SK-N-SH (cell line): ENCODE results near the gene VWA5B1. TPM values are rescaled to one million over a fixed set of nuclear protein-coding genes. Genes with fewer than 3 reads are reported as not detected.

Experiments used
- CTCF ChIA-PET: fragments of 300-600, 350-600 bp; formaldehyde crosslinking; extraction: SDS; loops from one replicate; lab custom pipeline; 2021; lab: Yijun Ruan, JAX
- POLR2A ChIA-PET: fragments of 350-600 bp; sonication (Branson Sonifier 250); formaldehyde crosslinking; extraction: SDS; loops from one replicate; lab custom pipeline; 2020; ENCODE audit warnings: antibody characterized with exemption, inconsistent platforms; lab: Yijun Ruan, JAX
- DNase-seq: peaks from one replicate; pipeline ENCODE4 v3.0.0; 2012
- H2AFZ ChIP-seq: fragments of 200-600 bp; sonication (generic); 2 replicates; pipeline ENCODE4 v1.8.1; 2016; ENCODE audit warnings: antibody characterized with exemption, mild to moderate bottlenecking, low read depth
- H3F3A ChIP-seq: fragments of 200-600 bp; sonication (generic); replicated peaks from 2 replicates; pipeline ENCODE3; 2016; ENCODE audit warnings: antibody characterized with exemption, mild to moderate bottlenecking; ENCODE audit not compliant: insufficient read depth
- H3K27ac ChIP-seq, 2 experiments: fragments of 200-500 bp in 1 of 2; fragments of 200-600 bp in 1 of 2; sonication (Bioruptor generic) in 1 of 2; sonication (generic), shearing (Covaris generic) in 1 of 2; 2 replicates each; pipeline versions ENCODE4 v1.5.1 to v1.6.1; 2014 to 2016; ENCODE audit warnings: low read depth in 2 of 2, inconsistent platforms in 1 of 2, low read length in 1 of 2, mild to moderate bottlenecking in 1 of 2, mixed read lengths in 1 of 2
- H3K27me3 ChIP-seq: fragments of 200-600 bp; sonication (generic), shearing (Covaris generic); 2 replicates; pipeline ENCODE4 v1.6.1; 2016; ENCODE audit warnings: mixed run types; ENCODE audit not compliant: insufficient read depth
- H3K36me3 ChIP-seq, 2 experiments: fragments of 200-500 bp in 1 of 2; fragments of 200-600 bp in 1 of 2; sonication (Bioruptor generic) in 1 of 2; sonication (generic) in 1 of 2; replicated peaks in 1 of 2; 2 replicates each; pipeline versions ENCODE3 to v1.5.1; 2014 to 2016; ENCODE audit warnings: low read length in 1 of 2, mild to moderate bottlenecking in 1 of 2; ENCODE audit not compliant: insufficient read depth in 2 of 2, control insufficient read depth in 1 of 2
- H3K4me1 ChIP-seq, 2 experiments: fragments of 200-500 bp in 1 of 2; fragments of 200-600 bp in 1 of 2; sonication (Bioruptor generic) in 1 of 2; sonication (generic), shearing (Covaris generic) in 1 of 2; 2 replicates each; pipeline versions ENCODE4 v1.5.1 to v1.6.1; 2014 to 2016; ENCODE audit warnings: low read depth in 1 of 2, low read length in 1 of 2, mixed run types in 1 of 2; ENCODE audit not compliant: insufficient read depth in 2 of 2, control insufficient read depth in 1 of 2
- H3K4me2 ChIP-seq: fragments of 200-600 bp; sonication (generic), shearing (Covaris generic); 2 replicates; pipeline ENCODE4 v1.6.1; 2017; ENCODE audit warnings: mixed run types
- H3K4me3 ChIP-seq, 2 experiments: fragments of 200-500 bp in 1 of 2; fragments of 200-600 bp in 1 of 2; sonication (Bioruptor generic) in 1 of 2; sonication (generic), shearing (Covaris generic) in 1 of 2; 2 replicates each; pipeline versions ENCODE4 v1.5.1 to v1.8.1; 2014 to 2016; ENCODE audit warnings: low read depth in 2 of 2, inconsistent platforms in 1 of 2, low read length in 1 of 2, mild to moderate bottlenecking in 1 of 2, mixed read lengths in 1 of 2, moderate library complexity in 1 of 2
- H3K79me2 ChIP-seq: fragments of 200-600 bp; sonication (generic); 2 replicates; pipeline ENCODE4 v1.8.1; 2017; ENCODE audit warnings: mild to moderate bottlenecking; ENCODE audit not compliant: insufficient read depth
- H3K9ac ChIP-seq: fragments of 200-600 bp; sonication (generic); 2 replicates; pipeline ENCODE4 v1.6.1; 2017; ENCODE audit warnings: mixed run types
- H3K9me2 ChIP-seq: fragments of 200-600 bp; sonication (generic); 2 replicates; pipeline ENCODE4 v1.6.1; 2017; ENCODE audit warnings: mixed run types
- H3K9me3 ChIP-seq: fragments of 200-600 bp; sonication (generic); 2 replicates; pipeline ENCODE4 v1.6.1; 2017; ENCODE audit warnings: mixed run types, mild to moderate bottlenecking, moderate library complexity
- H4K20me1 ChIP-seq: fragments of 200-600 bp; sonication (generic); 2 replicates; pipeline ENCODE4 v1.6.1; 2017; ENCODE audit warnings: mild to moderate bottlenecking, mixed run types; ENCODE audit not compliant: insufficient read depth
- EZH2phosphoT487 ChIP-seq: fragments of 200-600 bp; sonication (generic); IDR thresholded peaks from 2 replicates; pipeline ENCODE4 v1.6.1; 2017; ENCODE audit warnings: low read depth, mixed run types, mild to moderate bottlenecking, antibody characterized with exemption, moderate library complexity, borderline replicate concordance
- FOSL2 ChIP-seq: IDR thresholded peaks from 2 replicates; pipeline ENCODE4 v1.4.0; 2012; ENCODE audit warnings: low read depth, mild to moderate bottlenecking, moderate library complexity, borderline replicate concordance
- IRF3 ChIP-seq: fragments of 150-350 bp; IDR thresholded peaks from 2 replicates; pipeline ENCODE4 v1.6.1; 2016; ENCODE audit warnings: mild to moderate bottlenecking, low read depth, low read length
- MXI1 ChIP-seq: IDR thresholded peaks from 2 replicates; pipeline ENCODE4 v1.6.1; 2012; ENCODE audit warnings: mild to moderate bottlenecking, low read depth, low read length, improper control_type of control experiment
- NFIC ChIP-seq: IDR thresholded peaks from 2 replicates; pipeline ENCODE4 v1.4.0; 2012; ENCODE audit warnings: borderline replicate concordance
- NRF1 ChIP-seq: IDR thresholded peaks from 2 replicates; pipeline ENCODE4 v1.6.1; 2012; ENCODE audit warnings: low read depth, mild to moderate bottlenecking, low read length
- POLR2AphosphoS5 ChIP-seq: IDR thresholded peaks from 2 replicates; pipeline ENCODE4 v1.6.1; 2012; ENCODE audit warnings: low read depth, low read length
- SIN3A ChIP-seq: IDR thresholded peaks from 2 replicates; pipeline ENCODE4 v1.6.1; 2012; ENCODE audit warnings: low read depth, mild to moderate bottlenecking, low read length, moderate library complexity, borderline replicate concordance
- SMC3 ChIP-seq: IDR thresholded peaks from 2 replicates; pipeline ENCODE4 v1.6.1; 2012; ENCODE audit warnings: low read depth, low read length, improper control_type of control experiment
- TAF1 ChIP-seq: IDR thresholded peaks from 2 replicates; pipeline ENCODE4 v1.6.1; 2012; ENCODE audit warnings: low read depth, mild to moderate bottlenecking, low read length, moderate library complexity, borderline replicate concordance
- TCF12 ChIP-seq: IDR thresholded peaks from 2 replicates; pipeline ENCODE4 v1.4.0; 2012
- TEAD4 ChIP-seq: IDR thresholded peaks from 2 replicates; pipeline ENCODE4 v1.4.0; 2012; ENCODE audit warnings: mild to moderate bottlenecking, borderline replicate concordance; ENCODE audit not compliant: insufficient read depth
- USF2 ChIP-seq: fragments of 150-350 bp; IDR thresholded peaks from 2 replicates; pipeline ENCODE4 v1.6.1; 2017; ENCODE audit warnings: antibody characterized with exemption, low read length, low read depth, borderline replicate concordance
- WGBS: methylation state at CpG from one replicate; pipeline ENCODE4 v1.1.6; 2017; ENCODE audit warnings: low lambda C conversion rate; 5-methylcytosine and 5-hydroxymethylcytosine counted together
- polyA plus RNA-seq, 3 experiments: library from polyadenylated mRNA; depleted of rRNA; stranded (reverse); fragments of >200 nt; gene quantifications; 2 replicates each; pipeline ENCODE4 v1.2.3, GENCODE V29; 2012
- TF ChIP-seq, protein P1 (sequence below): IDR thresholded peaks from 2 replicates; pipeline ENCODE4 v1.4.0; 2012; ENCODE audit warnings: low read depth, borderline replicate concordance
- TF ChIP-seq, protein P2 (sequence below): IDR thresholded peaks from 2 replicates; pipeline ENCODE4; 2012
- TF ChIP-seq, protein P3 (sequence below): IDR thresholded peaks from 2 replicates; pipeline ENCODE4 v1.6.1; 2012; ENCODE audit warnings: mild to moderate bottlenecking, low read depth, low read length, moderate library complexity

Gene VWA5B1
- polyA plus RNA-seq, 1 of the 3 experiments (the other 2 are of a cell fraction), result not detected

GRCh38 chr1:20307026-20307425 lies 16.4 kb downstream of the VWA5B1 start:
- Histone ChIP-seq H3K79me2 (no peaks in the 10 kb centered on the region), H3K4me3 (no peak overlapping the region), H3K4me2 (no peak overlapping the region), H3K9ac (no peak overlapping the region), H3K36me3 (no peaks in the 10 kb centered on the region), H4K20me1 (no peaks in the 10 kb centered on the region), H3K9me2 (no peaks in the 10 kb centered on the region), H3F3A (no peaks in the 10 kb centered on the region), H3K4me1 (peaks cover 0 to 21% of the 10 kb centered on the region in 2 experiments; a peak in 1 of 4 replicates), H3K9me3 (no peaks in the 10 kb centered on the region)
- WGBS, result 28% methylated on average over 4 of the region's 7 CpGs
- no peak for DNase-seq
- POLR2A ChIA-PET, result no interaction called here
- CTCF ChIA-PET, result no interaction called here
- no peak for TF ChIP-seq NFIC
- no peak for TF ChIP-seq IRF3
- TF ChIP-seq, protein P1, sequence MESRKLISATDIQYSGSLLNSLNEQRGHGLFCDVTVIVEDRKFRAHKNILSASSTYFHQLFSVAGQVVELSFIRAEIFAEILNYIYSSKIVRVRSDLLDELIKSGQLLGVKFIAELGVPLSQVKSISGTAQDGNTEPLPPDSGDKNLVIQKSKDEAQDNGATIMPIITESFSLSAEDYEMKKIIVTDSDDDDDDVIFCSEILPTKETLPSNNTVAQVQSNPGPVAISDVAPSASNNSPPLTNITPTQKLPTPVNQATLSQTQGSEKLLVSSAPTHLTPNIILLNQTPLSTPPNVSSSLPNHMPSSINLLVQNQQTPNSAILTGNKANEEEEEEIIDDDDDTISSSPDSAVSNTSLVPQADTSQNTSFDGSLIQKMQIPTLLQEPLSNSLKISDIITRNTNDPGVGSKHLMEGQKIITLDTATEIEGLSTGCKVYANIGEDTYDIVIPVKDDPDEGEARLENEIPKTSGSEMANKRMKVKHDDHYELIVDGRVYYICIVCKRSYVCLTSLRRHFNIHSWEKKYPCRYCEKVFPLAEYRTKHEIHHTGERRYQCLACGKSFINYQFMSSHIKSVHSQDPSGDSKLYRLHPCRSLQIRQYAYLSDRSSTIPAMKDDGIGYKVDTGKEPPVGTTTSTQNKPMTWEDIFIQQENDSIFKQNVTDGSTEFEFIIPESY, result no peak
- TF ChIP-seq FOSL2, result no peak
- no peak for TF ChIP-seq MXI1
- no peak for TF ChIP-seq EZH2phosphoT487
- TF ChIP-seq SMC3, result no peak
- TF ChIP-seq POLR2AphosphoS5, result no peak
- no peak for TF ChIP-seq TEAD4
- TF ChIP-seq, protein P2, sequence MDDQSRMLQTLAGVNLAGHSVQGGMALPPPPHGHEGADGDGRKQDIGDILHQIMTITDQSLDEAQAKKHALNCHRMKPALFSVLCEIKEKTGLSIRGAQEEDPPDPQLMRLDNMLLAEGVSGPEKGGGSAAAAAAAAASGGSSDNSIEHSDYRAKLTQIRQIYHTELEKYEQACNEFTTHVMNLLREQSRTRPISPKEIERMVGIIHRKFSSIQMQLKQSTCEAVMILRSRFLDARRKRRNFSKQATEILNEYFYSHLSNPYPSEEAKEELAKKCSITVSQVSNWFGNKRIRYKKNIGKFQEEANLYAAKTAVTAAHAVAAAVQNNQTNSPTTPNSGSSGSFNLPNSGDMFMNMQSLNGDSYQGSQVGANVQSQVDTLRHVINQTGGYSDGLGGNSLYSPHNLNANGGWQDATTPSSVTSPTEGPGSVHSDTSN, result no peak
- no peak for TF ChIP-seq USF2
- TF ChIP-seq SIN3A, result no peak
- no peak for TF ChIP-seq NRF1
- no peak for TF ChIP-seq TCF12
- no peak for TF ChIP-seq TAF1
- TF ChIP-seq, protein P3, sequence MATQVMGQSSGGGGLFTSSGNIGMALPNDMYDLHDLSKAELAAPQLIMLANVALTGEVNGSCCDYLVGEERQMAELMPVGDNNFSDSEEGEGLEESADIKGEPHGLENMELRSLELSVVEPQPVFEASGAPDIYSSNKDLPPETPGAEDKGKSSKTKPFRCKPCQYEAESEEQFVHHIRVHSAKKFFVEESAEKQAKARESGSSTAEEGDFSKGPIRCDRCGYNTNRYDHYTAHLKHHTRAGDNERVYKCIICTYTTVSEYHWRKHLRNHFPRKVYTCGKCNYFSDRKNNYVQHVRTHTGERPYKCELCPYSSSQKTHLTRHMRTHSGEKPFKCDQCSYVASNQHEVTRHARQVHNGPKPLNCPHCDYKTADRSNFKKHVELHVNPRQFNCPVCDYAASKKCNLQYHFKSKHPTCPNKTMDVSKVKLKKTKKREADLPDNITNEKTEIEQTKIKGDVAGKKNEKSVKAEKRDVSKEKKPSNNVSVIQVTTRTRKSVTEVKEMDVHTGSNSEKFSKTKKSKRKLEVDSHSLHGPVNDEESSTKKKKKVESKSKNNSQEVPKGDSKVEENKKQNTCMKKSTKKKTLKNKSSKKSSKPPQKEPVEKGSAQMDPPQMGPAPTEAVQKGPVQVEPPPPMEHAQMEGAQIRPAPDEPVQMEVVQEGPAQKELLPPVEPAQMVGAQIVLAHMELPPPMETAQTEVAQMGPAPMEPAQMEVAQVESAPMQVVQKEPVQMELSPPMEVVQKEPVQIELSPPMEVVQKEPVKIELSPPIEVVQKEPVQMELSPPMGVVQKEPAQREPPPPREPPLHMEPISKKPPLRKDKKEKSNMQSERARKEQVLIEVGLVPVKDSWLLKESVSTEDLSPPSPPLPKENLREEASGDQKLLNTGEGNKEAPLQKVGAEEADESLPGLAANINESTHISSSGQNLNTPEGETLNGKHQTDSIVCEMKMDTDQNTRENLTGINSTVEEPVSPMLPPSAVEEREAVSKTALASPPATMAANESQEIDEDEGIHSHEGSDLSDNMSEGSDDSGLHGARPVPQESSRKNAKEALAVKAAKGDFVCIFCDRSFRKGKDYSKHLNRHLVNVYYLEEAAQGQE, result no peak
- TF ChIP-seq, all 33 proteins: peak for 0
- no peak overlapping the region for H2AFZ ChIP-seq
- no peak overlapping the region for H3K27ac ChIP-seq
- H3K27me3 ChIP-seq, result no peaks in the 10 kb centered on the region; the same call in 1 of the 2 replicates
